Measurements from ENCODE around the gene GPATCH1.

The GPATCH1 gene

DNA sequence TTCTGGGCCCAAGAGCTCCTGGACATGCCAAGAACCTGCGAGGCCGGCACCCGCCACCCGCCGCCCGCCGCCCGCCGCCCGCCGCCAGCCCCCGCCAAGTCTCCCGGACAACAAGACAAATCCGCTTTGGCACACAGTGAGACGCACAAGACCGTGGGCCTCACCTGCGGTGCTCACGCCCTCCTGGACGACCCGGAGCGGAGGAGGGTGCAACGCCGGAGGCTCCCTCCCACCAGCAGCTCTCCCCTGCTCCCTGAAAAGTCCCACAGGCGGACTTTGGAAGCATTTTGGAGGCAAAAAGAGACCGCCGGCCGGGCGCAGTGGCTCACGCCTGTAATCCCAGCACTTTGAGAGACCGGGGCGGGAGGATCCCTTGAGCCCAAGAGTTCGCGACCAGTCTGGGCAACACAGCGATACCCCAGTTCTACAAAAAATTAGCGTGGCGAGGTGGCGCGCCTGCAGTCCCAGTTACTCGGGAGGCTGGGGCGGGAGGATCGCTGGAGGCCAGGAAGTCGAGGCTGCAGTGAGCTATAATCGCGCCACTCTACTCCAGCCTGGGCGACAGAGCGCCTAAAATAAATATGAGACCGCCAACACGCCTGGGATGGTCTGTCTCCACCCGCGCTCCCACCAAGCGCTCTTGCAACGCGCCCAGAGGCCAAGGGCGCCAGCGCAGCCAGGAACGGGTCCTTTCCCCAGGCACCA lies 17.1 kb upstream of the GPATCH1 start:
- no peak overlapping the region for H3K4me3 ChIP-seq (ENCODE audit: low read depth in 1 of 2, low read length in 2 of 2)
- no peak overlapping the region for H3K9ac ChIP-seq (ENCODE audit: low read depth, low read length)
- TF ChIP-seq, protein P1, sequence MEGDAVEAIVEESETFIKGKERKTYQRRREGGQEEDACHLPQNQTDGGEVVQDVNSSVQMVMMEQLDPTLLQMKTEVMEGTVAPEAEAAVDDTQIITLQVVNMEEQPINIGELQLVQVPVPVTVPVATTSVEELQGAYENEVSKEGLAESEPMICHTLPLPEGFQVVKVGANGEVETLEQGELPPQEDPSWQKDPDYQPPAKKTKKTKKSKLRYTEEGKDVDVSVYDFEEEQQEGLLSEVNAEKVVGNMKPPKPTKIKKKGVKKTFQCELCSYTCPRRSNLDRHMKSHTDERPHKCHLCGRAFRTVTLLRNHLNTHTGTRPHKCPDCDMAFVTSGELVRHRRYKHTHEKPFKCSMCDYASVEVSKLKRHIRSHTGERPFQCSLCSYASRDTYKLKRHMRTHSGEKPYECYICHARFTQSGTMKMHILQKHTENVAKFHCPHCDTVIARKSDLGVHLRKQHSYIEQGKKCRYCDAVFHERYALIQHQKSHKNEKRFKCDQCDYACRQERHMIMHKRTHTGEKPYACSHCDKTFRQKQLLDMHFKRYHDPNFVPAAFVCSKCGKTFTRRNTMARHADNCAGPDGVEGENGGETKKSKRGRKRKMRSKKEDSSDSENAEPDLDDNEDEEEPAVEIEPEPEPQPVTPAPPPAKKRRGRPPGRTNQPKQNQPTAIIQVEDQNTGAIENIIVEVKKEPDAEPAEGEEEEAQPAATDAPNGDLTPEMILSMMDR (IDR thresholded peaks at IDR 0.05; ENCODE audit: borderline replicate concordance, extremely low read depth, low read length, poor library complexity, severe bottlenecking), result no peak
- no peak for TF ChIP-seq EZH2 (IDR thresholded peaks at IDR 0.05; ENCODE audit: borderline replicate concordance, low read depth, low read length, severe bottlenecking)
- H3K27ac ChIP-seq (ENCODE audit: low read length), result no peak overlapping the region
- H4K20me1 ChIP-seq (ENCODE audit: insufficient read depth, low read length), result no peaks in the 10 kb centered on the region
- no peaks in the 10 kb centered on the region for H3K36me3 ChIP-seq (ENCODE audit: insufficient read depth, low read length)
- H3K4me1 ChIP-seq (ENCODE audit: insufficient read depth, low read length), result no peaks in the 10 kb centered on the region
- no peak for ATAC-seq (ENCODE audit: insufficient read depth, low read depth)
- no peaks in the 10 kb centered on the region for H3K27me3 ChIP-seq (ENCODE audit: insufficient read depth, low read length, poor library complexity)
- no peak overlapping the region for H2AFZ ChIP-seq (ENCODE audit: low read depth, low read length)
- H3K9me3 ChIP-seq (ENCODE audit: insufficient read depth, low read length, severe bottlenecking), result no peaks in the 10 kb centered on the region
- no peak for DNase-seq
- no peak overlapping the region for H3K4me2 ChIP-seq (ENCODE audit: insufficient read depth, low read length)
- H3K79me2 ChIP-seq (ENCODE audit: insufficient read depth, low read length), result no peaks in the 10 kb centered on the region

DNA sequence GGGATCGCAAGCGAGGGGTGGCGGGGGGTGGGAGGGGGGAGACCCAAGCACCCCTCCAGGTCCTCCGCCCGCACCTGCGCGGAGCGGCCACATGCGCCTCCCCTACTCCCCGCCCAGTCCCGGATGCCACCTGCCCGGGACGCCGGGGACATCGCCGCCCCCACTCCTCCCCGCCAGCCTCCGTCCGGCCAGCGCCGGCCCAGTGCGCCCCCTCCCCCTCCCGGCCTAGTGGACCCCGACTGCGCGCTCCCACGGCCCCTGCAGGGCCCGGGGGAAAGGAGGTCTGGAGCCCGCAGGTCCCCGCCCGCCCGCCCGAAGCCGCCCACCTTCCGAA lies 16.6 kb upstream of the GPATCH1 start:
- Histone ChIP-seq H3K9me3 (ENCODE audit: insufficient read depth, low read length, severe bottlenecking) (no peaks in the 10 kb centered on the region), H3K36me3 (ENCODE audit: insufficient read depth, low read length) (no peaks in the 10 kb centered on the region), H3K27ac (ENCODE audit: low read length) (no peak overlapping the region), H2AFZ (ENCODE audit: low read depth, low read length) (no peak overlapping the region), H3K4me3 (ENCODE audit: low read depth in 1 of 2, low read length in 2 of 2) (no peak overlapping the region), H3K27me3 (ENCODE audit: insufficient read depth, low read length, poor library complexity) (no peaks in the 10 kb centered on the region), H3K79me2 (ENCODE audit: insufficient read depth, low read length) (no peaks in the 10 kb centered on the region), H4K20me1 (ENCODE audit: insufficient read depth, low read length) (no peaks in the 10 kb centered on the region), H3K4me1 (ENCODE audit: insufficient read depth, low read length) (no peaks in the 10 kb centered on the region), H3K4me2 (ENCODE audit: insufficient read depth, low read length) (no peak overlapping the region), H3K9ac (ENCODE audit: low read depth, low read length) (no peak overlapping the region)
- DNase-seq (no peak), ATAC-seq (ENCODE audit: insufficient read depth, low read depth) (no peak)
- TF ChIP-seq, protein P1 (IDR thresholded peaks at IDR 0.05; ENCODE audit: borderline replicate concordance, extremely low read depth, low read length, poor library complexity, severe bottlenecking), result no peak
- TF ChIP-seq EZH2 (IDR thresholded peaks at IDR 0.05; ENCODE audit: borderline replicate concordance, low read depth, low read length, severe bottlenecking), result no peak

DNA sequence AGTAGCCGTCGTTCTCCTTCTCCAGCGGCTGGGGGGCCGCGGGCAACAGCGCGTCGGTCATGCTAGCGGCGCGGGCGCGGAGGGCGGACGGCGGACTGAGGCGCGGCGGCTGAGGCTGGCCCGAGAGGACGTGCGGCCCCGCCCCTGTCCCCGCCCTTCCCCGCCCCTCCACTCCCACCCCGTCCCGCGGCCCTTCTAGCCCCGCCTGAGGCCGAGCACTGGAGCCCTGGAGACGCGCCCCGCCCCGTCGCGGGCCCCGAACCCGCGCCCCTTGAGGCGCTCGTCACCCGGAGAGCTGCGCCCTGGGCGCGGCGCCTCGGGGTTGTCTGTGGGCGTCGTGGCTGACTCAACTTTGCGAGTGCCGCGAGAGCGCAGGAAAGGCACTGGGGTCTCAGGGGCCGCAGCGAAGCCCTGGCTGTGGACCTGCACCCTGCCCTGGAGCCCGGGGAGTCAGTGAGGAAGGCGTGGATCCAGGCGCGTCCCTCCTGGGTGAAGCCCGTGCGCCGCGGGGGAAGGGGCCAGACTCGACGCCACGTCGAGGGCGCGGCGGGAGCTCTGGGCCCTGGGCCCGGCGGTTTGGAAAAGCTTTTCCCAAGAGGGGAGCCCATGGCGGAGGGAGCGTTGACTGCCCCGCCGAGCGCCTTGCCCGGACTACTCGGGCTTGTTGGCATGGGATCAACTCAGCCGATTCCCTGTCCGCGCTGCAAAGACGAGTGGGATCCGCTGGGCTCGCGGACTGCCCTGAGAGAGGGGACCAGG lies 16.0 kb upstream of the GPATCH1 start, which contains the start of gene RHPN2:
TSS of gene RHPN2 (minus strand) at position 97 of the 759 bp plus-strand sequence. CDS start at position 61, 36 bp downstream.
- no peak for ATAC-seq (ENCODE audit: insufficient read depth, low read depth)
- no peak within 1 kb of the TSS for H3K4me3 ChIP-seq (ENCODE audit: low read depth in 1 of 2, low read length in 2 of 2)

More for the DNA sequence above, 16.0 kb upstream of the GPATCH1 start, which contains the start of gene RHPN2:
- Histone ChIP-seq H3K36me3 (ENCODE audit: insufficient read depth, low read length) (no peaks in the 10 kb centered on the region), H3K27me3 (ENCODE audit: insufficient read depth, low read length, poor library complexity) (no peaks in the 10 kb centered on the region), H3K9me3 (ENCODE audit: insufficient read depth, low read length, severe bottlenecking) (no peaks in the 10 kb centered on the region), H3K79me2 (ENCODE audit: insufficient read depth, low read length) (no peaks in the 10 kb centered on the region), H3K9ac (ENCODE audit: low read depth, low read length) (no peak within 1 kb of the TSS), H3K27ac (ENCODE audit: low read length) (no peak within 1 kb of the TSS), H4K20me1 (ENCODE audit: insufficient read depth, low read length) (no peaks in the 10 kb centered on the region), H3K4me1 (ENCODE audit: insufficient read depth, low read length) (no peaks in the 10 kb centered on the region), H3K4me2 (ENCODE audit: insufficient read depth, low read length) (no peak within 1 kb of the TSS), H2AFZ (ENCODE audit: low read depth, low read length) (no peak within 1 kb of the TSS)
- no peak for DNase-seq
- TF ChIP-seq, protein P1 (IDR thresholded peaks at IDR 0.05; ENCODE audit: borderline replicate concordance, extremely low read depth, low read length, poor library complexity, severe bottlenecking), result no peak
- no peak for TF ChIP-seq EZH2 (IDR thresholded peaks at IDR 0.05; ENCODE audit: borderline replicate concordance, low read depth, low read length, severe bottlenecking)
